OCI-LY7 (cell line): ENCODE measurements around the gene DSCAM. TPM values are rescaled to one million over a fixed set of nuclear protein-coding genes. Genes with fewer than 3 reads are reported as not detected.

Experiments
- BruUV-seq: library from RNA; stranded (reverse); fragments of 400-500 nt; replicated peaks from 2 replicates; lab custom pipeline; 2021; lab: Mats Ljungman, UMichigan
- CTCF ChIA-PET: fragments of 300-600 bp; sonication (Branson Sonifier 250); formaldehyde crosslinking; loops from one replicate; lab custom pipeline; 2022; ENCODE audit warnings: antibody characterized with exemption; ENCODE audit not compliant: unreplicated experiment; lab: Charles Lee
- POLR2A ChIA-PET: fragments of 300-600 bp; sonication (Branson Sonifier 250); formaldehyde crosslinking; loops from one replicate; lab custom pipeline; 2022; ENCODE audit warnings: antibody characterized with exemption; lab: Charles Lee
- DNase-seq: peaks from one replicate; pipeline ENCODE4 v3.0.0-alpha.2; 2015; ENCODE audit warnings: low spot score
- H2AFZ ChIP-seq: fragments of 200-600 bp; sonication (generic), shearing (Covaris generic); 2 replicates; pipeline ENCODE4 v1.6.1; 2014; ENCODE audit warnings: mild to moderate bottlenecking, antibody characterized with exemption, low read length, moderate library complexity
- H3K27ac ChIP-seq: fragments of 200-600 bp; sonication (generic); 2 replicates; pipeline ENCODE4 v1.5.1; 2014; ENCODE audit warnings: mixed run types, low read depth, mild to moderate bottlenecking, moderate library complexity, low read length, inconsistent platforms; ENCODE audit not compliant: poor library complexity, severe bottlenecking
- H3K36me3 ChIP-seq: fragments of 200-600 bp; sonication (generic); 2 replicates; pipeline ENCODE4 v1.6.1; 2014; ENCODE audit warnings: mild to moderate bottlenecking, antibody characterized with exemption, low read length, moderate library complexity, mixed read lengths; ENCODE audit not compliant: insufficient read depth
- H3K4me1 ChIP-seq: fragments of 200-600 bp; sonication (generic); 2 replicates; pipeline ENCODE4 v1.5.1; 2014; ENCODE audit warnings: mild to moderate bottlenecking, low read length; ENCODE audit not compliant: insufficient read depth, poor library complexity, severe bottlenecking
- H3K4me2 ChIP-seq: fragments of 200-600 bp; sonication (generic); 2 replicates; pipeline ENCODE4 v1.6.1; 2014; ENCODE audit warnings: mild to moderate bottlenecking, low read length
- H3K4me3 ChIP-seq: fragments of 200-600 bp; sonication (generic); 2 replicates; pipeline ENCODE4 v1.5.1; 2014; ENCODE audit warnings: mild to moderate bottlenecking, low read depth, low read length; ENCODE audit not compliant: poor library complexity, severe bottlenecking
- H3K79me2 ChIP-seq: fragments of 200-600 bp; sonication (generic); 2 replicates; pipeline ENCODE4 v1.6.1; 2016; ENCODE audit warnings: low read depth, mild to moderate bottlenecking, low read length, moderate library complexity, mixed read lengths; ENCODE audit not compliant: insufficient read depth
- H3K9me2 ChIP-seq: fragments of 200-600 bp; sonication (generic); 2 replicates; pipeline ENCODE4 v1.6.1; 2016; ENCODE audit warnings: mild to moderate bottlenecking, low read length, mixed read lengths; ENCODE audit not compliant: insufficient read depth
- H3K9me3 ChIP-seq: fragments of 200-600 bp; sonication (generic); 2 replicates; pipeline ENCODE4 v1.6.1; 2014; ENCODE audit warnings: mild to moderate bottlenecking, mixed run types, low read length, mixed read lengths
- H4K20me1 ChIP-seq: fragments of 200-600 bp; sonication (generic); 2 replicates; pipeline ENCODE4 v1.6.1; 2014; ENCODE audit warnings: mild to moderate bottlenecking, antibody characterized with exemption, low read length, moderate library complexity, mixed read lengths; ENCODE audit not compliant: insufficient read depth
- EZH2phosphoT487 ChIP-seq: fragments of 200-600 bp; sonication (generic); IDR thresholded peaks from 2 replicates; pipeline ENCODE4 v1.6.1; 2018; ENCODE audit warnings: low read depth, borderline replicate concordance, mild to moderate bottlenecking, mixed run types, antibody characterized with exemption, low read length, moderate library complexity, mixed read lengths
- intact Hi-C: fragments of 100-400 bp; cut with micrococcal nuclease; formaldehyde crosslinking; loops from one replicate; pipeline ENCODE4 v1.10.0; 2022; ENCODE audit not compliant: unreplicated experiment
- total RNA-seq, 2 experiments: library from RNA; depleted of rRNA in 1 of 2; stranded (reverse); fragments of >200 nt in 1 of 2; shearing (Covaris generic) in 1 of 2; gene quantifications; 2 replicates each; pipeline ENCODE4 v1.2.3, GENCODE V29; 2014 to 2022
- TF ChIP-seq, protein P1 (sequence below): fragments of 200-600 bp; sonication (generic); conservative IDR thresholded peaks from 2 replicates; pipeline ENCODE4 v1.5.1; 2014; ENCODE audit warnings: mild to moderate bottlenecking, antibody characterized with exemption, low read length, moderate library complexity, mixed read lengths

DSCAM gene
- total RNA-seq, 2 experiments from 2014 or later, result not detected

DNA sequence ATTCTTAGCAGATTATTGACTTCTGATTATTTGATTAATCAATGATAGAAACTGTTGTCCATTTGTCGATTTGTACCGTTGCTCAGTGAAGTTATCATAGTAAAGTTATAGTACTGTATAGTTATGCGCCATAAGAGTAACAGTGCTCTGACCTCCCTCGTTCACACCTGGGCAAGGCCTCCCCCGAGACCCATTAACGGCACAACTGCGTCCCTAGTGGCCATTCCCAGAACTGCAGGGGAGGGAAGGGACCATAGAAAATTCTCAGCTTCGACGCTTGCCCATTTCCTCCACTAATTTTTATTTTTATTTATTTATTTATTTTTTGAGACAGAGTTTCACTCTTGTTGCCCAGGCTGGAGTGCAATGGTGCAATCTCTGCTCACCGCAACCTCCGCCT, 334.4 kb downstream of the DSCAM start:
- BruUV-seq, result no TSS peak
- intact Hi-C loops, result no loop called here
- Histone ChIP-seq H3K79me2 (no peaks in the 10 kb centered on the region), H3K4me2 (no peak overlapping the region), H3K4me1 (no peaks in the 10 kb centered on the region), H4K20me1 (no peaks in the 10 kb centered on the region), H3K4me3 (no peak overlapping the region), H3K27ac (no peak overlapping the region), H2AFZ (no peak overlapping the region), H3K36me3 (no peaks in the 10 kb centered on the region), H3K9me2 (no peaks in the 10 kb centered on the region), H3K9me3 (0 out of 2 replicates have a peak, but pooled peaks cover 5% of the 10 kb centered on the region)
- TF ChIP-seq, protein P1, sequence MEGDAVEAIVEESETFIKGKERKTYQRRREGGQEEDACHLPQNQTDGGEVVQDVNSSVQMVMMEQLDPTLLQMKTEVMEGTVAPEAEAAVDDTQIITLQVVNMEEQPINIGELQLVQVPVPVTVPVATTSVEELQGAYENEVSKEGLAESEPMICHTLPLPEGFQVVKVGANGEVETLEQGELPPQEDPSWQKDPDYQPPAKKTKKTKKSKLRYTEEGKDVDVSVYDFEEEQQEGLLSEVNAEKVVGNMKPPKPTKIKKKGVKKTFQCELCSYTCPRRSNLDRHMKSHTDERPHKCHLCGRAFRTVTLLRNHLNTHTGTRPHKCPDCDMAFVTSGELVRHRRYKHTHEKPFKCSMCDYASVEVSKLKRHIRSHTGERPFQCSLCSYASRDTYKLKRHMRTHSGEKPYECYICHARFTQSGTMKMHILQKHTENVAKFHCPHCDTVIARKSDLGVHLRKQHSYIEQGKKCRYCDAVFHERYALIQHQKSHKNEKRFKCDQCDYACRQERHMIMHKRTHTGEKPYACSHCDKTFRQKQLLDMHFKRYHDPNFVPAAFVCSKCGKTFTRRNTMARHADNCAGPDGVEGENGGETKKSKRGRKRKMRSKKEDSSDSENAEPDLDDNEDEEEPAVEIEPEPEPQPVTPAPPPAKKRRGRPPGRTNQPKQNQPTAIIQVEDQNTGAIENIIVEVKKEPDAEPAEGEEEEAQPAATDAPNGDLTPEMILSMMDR, result peak; percentile 81
- no peak for TF ChIP-seq EZH2phosphoT487
- CTCF ChIA-PET, result no interaction called here
- POLR2A ChIA-PET, result no interaction called here
- peak; percentile 17 for DNase-seq

DNA sequence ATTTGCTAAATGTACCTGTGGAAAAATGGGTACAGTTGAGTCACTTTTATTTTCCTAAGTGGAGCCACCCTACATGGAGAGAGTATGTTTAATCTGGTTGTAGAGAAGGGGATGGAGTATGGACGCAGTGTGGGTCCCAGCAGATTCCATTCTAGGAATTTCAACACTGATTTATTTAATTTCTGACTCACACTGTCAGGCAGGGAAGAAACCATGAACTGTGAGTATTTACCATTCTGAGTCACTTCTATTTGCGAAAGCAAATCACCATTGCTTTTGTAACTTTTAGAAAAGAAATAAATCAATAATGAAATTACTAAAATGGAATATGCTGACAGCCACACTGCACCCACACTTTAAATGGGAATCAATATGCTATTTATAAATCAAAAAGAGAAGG, 339.0 kb downstream of the DSCAM start:
- H4K20me1 ChIP-seq, result no peaks in the 10 kb centered on the region
- H3K9me2 ChIP-seq, result no peaks in the 10 kb centered on the region
- H3K4me2 ChIP-seq, result no peak overlapping the region
- no peaks in the 10 kb centered on the region for H3K9me3 ChIP-seq
- CTCF ChIA-PET, result no interaction called here
- H3K4me3 ChIP-seq, result no peak overlapping the region
- H2AFZ ChIP-seq, result no peak overlapping the region
- no peaks in the 10 kb centered on the region for H3K36me3 ChIP-seq
- H3K79me2 ChIP-seq, result no peaks in the 10 kb centered on the region
- intact Hi-C loops, result no loop called here
- H3K27ac ChIP-seq, result no peak overlapping the region
- POLR2A ChIA-PET, result no interaction called here
- DNase-seq, result no peak
- H3K4me1 ChIP-seq, result no peaks in the 10 kb centered on the region
- TF ChIP-seq, protein P1, result no peak
- TF ChIP-seq EZH2phosphoT487, result no peak
- no TSS peak for BruUV-seq

DNA sequence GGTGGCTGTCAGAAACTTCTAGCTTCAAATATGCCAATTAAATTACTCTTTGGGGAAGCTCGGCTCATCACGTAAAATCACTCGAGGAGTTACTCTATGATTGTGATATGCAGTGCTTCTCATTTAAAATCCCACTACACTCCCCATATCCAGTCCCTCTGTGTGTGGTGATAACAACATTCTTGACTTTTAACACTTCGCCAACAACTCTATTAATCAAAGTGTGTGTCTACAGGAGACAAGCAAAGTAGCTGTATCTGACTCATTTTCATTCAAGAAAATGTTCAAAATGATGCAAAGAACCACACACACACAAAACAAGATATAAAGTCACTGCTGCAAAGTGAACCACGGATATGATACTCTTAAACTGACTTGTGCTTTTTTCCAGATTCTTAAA, 341.3 kb downstream of the DSCAM start:
- H3K36me3 ChIP-seq, result no peaks in the 10 kb centered on the region
- H3K4me2 ChIP-seq, result no peak overlapping the region
- H3K9me2 ChIP-seq, result no peaks in the 10 kb centered on the region
- no peak for DNase-seq
- no peaks in the 10 kb centered on the region for H3K79me2 ChIP-seq
- TF ChIP-seq EZH2phosphoT487, result no peak
- TF ChIP-seq, protein P1, result no peak
- CTCF ChIA-PET, result no interaction called here
- no peak overlapping the region for H3K27ac ChIP-seq
- no peaks in the 10 kb centered on the region for H4K20me1 ChIP-seq
- POLR2A ChIA-PET, result no interaction called here
- no peak overlapping the region for H3K4me3 ChIP-seq
- H3K9me3 ChIP-seq, result no peaks in the 10 kb centered on the region
- BruUV-seq, result no TSS peak
- intact Hi-C loops, result no loop called here
- no peak overlapping the region for H2AFZ ChIP-seq
- H3K4me1 ChIP-seq, result no peaks in the 10 kb centered on the region
